Fibroblast of lung (primary cell): ENCODE data around the gene STIL.

Experiments used
- CTCF ChIP-seq, 2 donors: IDR thresholded peaks in 1 of 2; conservative IDR thresholded peaks in 1 of 2; 1 replicate in 1 of 2; 2 replicates in 1 of 2; pipeline ENCODE4 v1.5.1; 2011 to 2012; ENCODE audit warnings: low read length in 2 of 2, control low read depth in 1 of 2, inconsistent platforms in 1 of 2, low read depth in 1 of 2, mild to moderate bottlenecking in 1 of 2
- EZH2 ChIP-seq: IDR thresholded peaks from 2 replicates; pipeline ENCODE4 v1.5.1; 2012; ENCODE audit warnings: low read length, control low read depth, mild to moderate bottlenecking; ENCODE audit errors: missing control alignments

- TF ChIP-seq CTCF (conservative IDR thresholded peaks at IDR 0.05 in 1 of 2, IDR thresholded peaks at IDR 0.05 in 1 of 2; ENCODE audit: low read depth in 1 of 2, low read length in 2 of 2) (no peak), EZH2 (no peak)
Observed at GRCh38 chr1:47325528-47325927, 11.6 kb upstream of the STIL start.
